Measurements from ENCODE around the gene PRR19. TPM values are rescaled to one million over a fixed set of nuclear protein-coding genes. Genes with fewer than 3 reads are reported as not detected.

The PRR19 gene
- total RNA-seq, 2 donors from 2014 or later: 1.4 to 2.7 TPM

- H3K4me1 Mint-ChIP-seq: peaks cover 23% of the 10 kb centered on the region
- Histone ChIP-seq H3K27ac (ENCODE audit: low read depth, low read length) (no peak overlapping the region), H3K4me3 (ENCODE audit: low read length) (no peak overlapping the region), H3K36me3 (ENCODE audit: control insufficient read depth, insufficient read depth, low read length) (peaks cover 16% of the 10 kb centered on the region), H3K9ac (ENCODE audit: extremely low read depth, low read length, poor library complexity, severe bottlenecking) (no peak overlapping the region), H3K4me1 (ENCODE audit: control insufficient read depth, insufficient read depth, low read length) (peaks cover 4% of the 10 kb centered on the region), H3K27me3 (ENCODE audit: control insufficient read depth, insufficient read depth, low read length, poor library complexity, severe bottlenecking) (no peaks in the 10 kb centered on the region), H3K9me3 (ENCODE audit: control insufficient read depth, low read length) (no peaks in the 10 kb centered on the region)
- DNase-seq: no peak
- WGBS, 2 experiments (ENCODE audit: insufficient coverage in 1 of 2, insufficient read length in 1 of 2): 93 to 98% methylated on average over 39 to 43 of the region's 43 CpGs
- H3K4me3 Mint-ChIP-seq: no peak overlapping the region
- no peaks in the 10 kb centered on the region for H3K9me3 Mint-ChIP-seq
- TF ChIP-seq CTCF (conservative IDR thresholded peaks at IDR 0.05): no peak
- H3K27me3 Mint-ChIP-seq (ENCODE audit: insufficient read depth): no peaks in the 10 kb centered on the region
- peaks cover 23% of the 10 kb centered on the region for H3K36me3 Mint-ChIP-seq (ENCODE audit: low read depth)
- no peak overlapping the region for H3K27ac Mint-ChIP-seq
Measured at GRCh38 chr19:42273407-42274064, 28.4 kb upstream of the PRR19 start.

GRCh38 chr19:42274065-42274682 is 27.8 kb upstream of the PRR19 start:
- Histone ChIP-seq H3K9me3 (ENCODE audit: control insufficient read depth, low read length) (no peaks in the 10 kb centered on the region), H3K27me3 (ENCODE audit: control insufficient read depth, insufficient read depth, low read length, poor library complexity, severe bottlenecking) (no peaks in the 10 kb centered on the region), H3K4me3 (ENCODE audit: low read length) (no peak overlapping the region), H3K27ac (ENCODE audit: low read depth, low read length) (no peak overlapping the region), H3K4me1 (ENCODE audit: control insufficient read depth, insufficient read depth, low read length) (peaks cover 6% of the 10 kb centered on the region), H3K9ac (ENCODE audit: extremely low read depth, low read length, poor library complexity, severe bottlenecking) (no peak overlapping the region), H3K36me3 (ENCODE audit: control insufficient read depth, insufficient read depth, low read length) (peaks cover 16% of the 10 kb centered on the region)
- no peak for DNase-seq
- H3K27ac Mint-ChIP-seq: no peak overlapping the region
- H3K9me3 Mint-ChIP-seq: no peaks in the 10 kb centered on the region
- H3K36me3 Mint-ChIP-seq (ENCODE audit: low read depth): peaks cover 23% of the 10 kb centered on the region
- 93 to 97% methylated on average over 13 to 22 of the region's 22 CpGs for WGBS, 2 experiments (ENCODE audit: insufficient coverage in 1 of 2, insufficient read length in 1 of 2)
- no peak overlapping the region for H3K4me3 Mint-ChIP-seq
- TF ChIP-seq CTCF (conservative IDR thresholded peaks at IDR 0.05): no peak
- H3K4me1 Mint-ChIP-seq: peaks cover 25% of the 10 kb centered on the region
- no peaks in the 10 kb centered on the region for H3K27me3 Mint-ChIP-seq (ENCODE audit: insufficient read depth)

- Histone ChIP-seq H3K36me3 (ENCODE audit: control insufficient read depth, insufficient read depth, low read length) (peaks cover 16% of the 10 kb centered on the region), H3K9me3 (ENCODE audit: control insufficient read depth, low read length) (no peaks in the 10 kb centered on the region), H3K27ac (ENCODE audit: low read depth, low read length) (no peak overlapping the region), H3K4me1 (ENCODE audit: control insufficient read depth, insufficient read depth, low read length) (peaks cover 9% of the 10 kb centered on the region), H3K27me3 (ENCODE audit: control insufficient read depth, insufficient read depth, low read length, poor library complexity, severe bottlenecking) (no peaks in the 10 kb centered on the region), H3K9ac (ENCODE audit: extremely low read depth, low read length, poor library complexity, severe bottlenecking) (no peak overlapping the region), H3K4me3 (ENCODE audit: low read length) (no peak overlapping the region)
- no peaks in the 10 kb centered on the region for H3K27me3 Mint-ChIP-seq (ENCODE audit: insufficient read depth)
- H3K4me1 Mint-ChIP-seq: peaks cover 24% of the 10 kb centered on the region
- H3K4me3 Mint-ChIP-seq: no peak overlapping the region
- no peaks in the 10 kb centered on the region for H3K9me3 Mint-ChIP-seq
- no peak for DNase-seq
- 90 to 98% methylated on average over 5 to 7 of the region's 7 CpGs for WGBS, 2 experiments (ENCODE audit: insufficient coverage in 1 of 2, insufficient read length in 1 of 2)
- H3K27ac Mint-ChIP-seq: no peak overlapping the region
- H3K36me3 Mint-ChIP-seq (ENCODE audit: low read depth): peaks cover 23% of the 10 kb centered on the region
- TF ChIP-seq CTCF (conservative IDR thresholded peaks at IDR 0.05): no peak
Measured at GRCh38 chr19:42275103-42275502, 26.8 kb upstream of the PRR19 start.

All from endodermal cell (in vitro differentiated cells).